GM21515 (cell line): ENCODE results near the gene NHEJ1.

Experiments used
- ATAC-seq: cut with Tn5 transposase; IDR thresholded peaks from one replicate; pipeline ENCODE4 v1.9.1; 2021; ENCODE audit not compliant: unreplicated experiment

Gene NHEJ1

GRCh38 chr2:219031005-219031738, 129.4 kb downstream of the NHEJ1 start:
- ATAC-seq: no peak

GRCh38 chr2:219030177-219030940, 130.3 kb downstream of the NHEJ1 start:
- no peak for ATAC-seq

- ATAC-seq: no peak
These were observed 130.8 kb downstream of the NHEJ1 start for GRCh38 chr2:219029829-219030165.

- ATAC-seq: no peak
These were observed 131.4 kb downstream of the NHEJ1 start for GRCh38 chr2:219028996-219029828.

- no peak for ATAC-seq
These were observed 132.5 kb downstream of the NHEJ1 start for GRCh38 chr2:219028141-219028540.

- ATAC-seq: no peak
These were observed 133.0 kb downstream of the NHEJ1 start for GRCh38 chr2:219027511-219028055.

GRCh38 chr2:219026946-219027345, 133.7 kb downstream of the NHEJ1 start:
- no peak for ATAC-seq

- ATAC-seq: no peak
These were observed 134.7 kb downstream of the NHEJ1 start for GRCh38 chr2:219025637-219026585.
